ENCODE data around the gene ZNF575.

- TF ChIP-seq GATA2 (IDR thresholded peaks at IDR 0.05; ENCODE audit: low read depth, low read length) (no peak), GATA3 (IDR thresholded peaks at IDR 0.05; ENCODE audit: low read depth, low read length) (no peak)
Measured at GRCh38 chr19:43490759-43491158, 42.2 kb upstream of the ZNF575 start.
